Subcutaneous adipose tissue (tissue), 4 donors: Measurements from ENCODE around the gene RHEX. TPM values are rescaled to one million over a fixed set of nuclear protein-coding genes. Genes with fewer than 3 reads are reported as not detected.

Source experiments
- CTCF ChIP-seq: fragments of 450-650 bp; IDR thresholded peaks from one replicate; pipeline ENCODE4 v1.5.1; 2016; ENCODE audit warnings: low read depth, mild to moderate bottlenecking, control low read depth, antibody characterized with exemption, moderate library complexity
- total RNA-seq, 4 donors: library from RNA; depleted of rRNA; stranded (reverse); fragments of >200 nt; gene quantifications; one replicate each; pipeline ENCODE4 v1.1.0, GENCODE V29; 2016

RHEX gene
- total RNA-seq, 4 donors from 2014 or later, result 5.1 to 9.9 (median 5.7) TPM; not detected in 1

GRCh38 chr1:206108635-206109034 is 55.7 kb downstream of the RHEX start:
- no peak for TF ChIP-seq CTCF

GRCh38 chr1:206109718-206110117 is 56.7 kb downstream of the RHEX start:
- TF ChIP-seq CTCF, result no peak

GRCh38 chr1:206110161-206110560 is 57.2 kb downstream of the RHEX start:
- TF ChIP-seq CTCF, result no peak

- TF ChIP-seq CTCF, result no peak
These were observed 57.8 kb downstream of the RHEX start for GRCh38 chr1:206110820-206111219.

GRCh38 chr1:206111271-206111927 is 58.4 kb downstream of the RHEX start:
- TF ChIP-seq CTCF, result no peak

GRCh38 chr1:206112600-206113301 is 59.8 kb downstream of the RHEX start:
- TF ChIP-seq CTCF, result no peak

GRCh38 chr1:206114692-206115640 is 62.0 kb downstream of the RHEX start:
- no peak for TF ChIP-seq CTCF
